Measurements from ENCODE around the gene HAPLN3.

DNA sequence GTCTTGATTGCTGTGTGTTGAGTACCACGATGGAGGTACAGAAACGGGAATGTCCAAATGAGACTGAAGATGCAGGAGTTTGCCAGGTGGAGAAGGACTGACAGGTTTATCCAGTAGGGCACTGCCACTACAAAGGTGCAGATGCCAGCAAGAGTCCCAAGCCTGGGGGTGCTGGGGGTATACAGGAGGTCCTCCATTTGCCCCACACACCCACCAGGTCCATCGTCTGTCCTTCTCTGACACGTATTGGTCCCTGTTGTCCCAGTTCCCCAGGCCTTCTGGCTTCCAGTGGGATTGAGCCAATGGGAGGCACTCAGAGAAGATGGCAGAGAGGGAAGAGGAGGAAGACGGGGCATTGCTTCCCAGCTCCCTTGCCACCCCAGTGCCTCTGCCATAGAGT, 6.6 kb downstream of the HAPLN3 start:
- TF ChIP-seq, protein P1, sequence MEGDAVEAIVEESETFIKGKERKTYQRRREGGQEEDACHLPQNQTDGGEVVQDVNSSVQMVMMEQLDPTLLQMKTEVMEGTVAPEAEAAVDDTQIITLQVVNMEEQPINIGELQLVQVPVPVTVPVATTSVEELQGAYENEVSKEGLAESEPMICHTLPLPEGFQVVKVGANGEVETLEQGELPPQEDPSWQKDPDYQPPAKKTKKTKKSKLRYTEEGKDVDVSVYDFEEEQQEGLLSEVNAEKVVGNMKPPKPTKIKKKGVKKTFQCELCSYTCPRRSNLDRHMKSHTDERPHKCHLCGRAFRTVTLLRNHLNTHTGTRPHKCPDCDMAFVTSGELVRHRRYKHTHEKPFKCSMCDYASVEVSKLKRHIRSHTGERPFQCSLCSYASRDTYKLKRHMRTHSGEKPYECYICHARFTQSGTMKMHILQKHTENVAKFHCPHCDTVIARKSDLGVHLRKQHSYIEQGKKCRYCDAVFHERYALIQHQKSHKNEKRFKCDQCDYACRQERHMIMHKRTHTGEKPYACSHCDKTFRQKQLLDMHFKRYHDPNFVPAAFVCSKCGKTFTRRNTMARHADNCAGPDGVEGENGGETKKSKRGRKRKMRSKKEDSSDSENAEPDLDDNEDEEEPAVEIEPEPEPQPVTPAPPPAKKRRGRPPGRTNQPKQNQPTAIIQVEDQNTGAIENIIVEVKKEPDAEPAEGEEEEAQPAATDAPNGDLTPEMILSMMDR (IDR thresholded peaks at IDR 0.05), result no peak
- TF ChIP-seq POLR2A (IDR thresholded peaks at IDR 0.05), result no peak
